ENCODE data around the gene FAM53B.

Gene FAM53B

DNA sequence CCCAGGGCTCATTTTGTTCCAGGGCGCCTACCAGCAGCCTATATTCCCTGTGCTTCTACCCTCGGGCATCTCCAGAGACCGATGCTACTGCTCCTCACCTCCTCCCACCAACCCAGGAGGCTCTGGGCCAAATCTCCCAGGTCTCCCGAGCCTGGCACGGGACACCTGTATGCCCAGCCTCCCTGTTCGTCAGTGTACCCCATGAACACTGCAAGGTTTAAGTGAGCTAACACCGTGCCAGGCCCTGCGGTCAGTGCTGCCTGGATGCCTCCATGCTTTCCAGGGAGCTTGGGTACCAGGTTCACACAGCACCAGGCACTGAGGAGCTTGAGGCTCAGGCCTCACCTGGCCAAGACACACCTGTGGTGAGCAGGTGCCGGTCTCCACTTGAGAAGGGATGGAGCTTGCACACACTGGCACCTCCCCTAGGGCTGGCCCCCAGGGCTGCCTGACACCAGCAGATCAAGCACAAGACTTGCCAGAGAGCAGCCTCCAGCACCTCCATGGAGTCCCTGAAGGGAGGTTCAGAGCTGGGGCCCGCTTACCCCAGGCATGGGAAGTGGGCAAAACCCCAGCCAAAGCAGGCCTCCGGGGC, 80.3 kb downstream of the FAM53B start:
- no peaks in the 10 kb centered on the region for H3K27me3 Mint-ChIP-seq (ENCODE audit: low read depth)
- TF ChIP-seq, protein P1, sequence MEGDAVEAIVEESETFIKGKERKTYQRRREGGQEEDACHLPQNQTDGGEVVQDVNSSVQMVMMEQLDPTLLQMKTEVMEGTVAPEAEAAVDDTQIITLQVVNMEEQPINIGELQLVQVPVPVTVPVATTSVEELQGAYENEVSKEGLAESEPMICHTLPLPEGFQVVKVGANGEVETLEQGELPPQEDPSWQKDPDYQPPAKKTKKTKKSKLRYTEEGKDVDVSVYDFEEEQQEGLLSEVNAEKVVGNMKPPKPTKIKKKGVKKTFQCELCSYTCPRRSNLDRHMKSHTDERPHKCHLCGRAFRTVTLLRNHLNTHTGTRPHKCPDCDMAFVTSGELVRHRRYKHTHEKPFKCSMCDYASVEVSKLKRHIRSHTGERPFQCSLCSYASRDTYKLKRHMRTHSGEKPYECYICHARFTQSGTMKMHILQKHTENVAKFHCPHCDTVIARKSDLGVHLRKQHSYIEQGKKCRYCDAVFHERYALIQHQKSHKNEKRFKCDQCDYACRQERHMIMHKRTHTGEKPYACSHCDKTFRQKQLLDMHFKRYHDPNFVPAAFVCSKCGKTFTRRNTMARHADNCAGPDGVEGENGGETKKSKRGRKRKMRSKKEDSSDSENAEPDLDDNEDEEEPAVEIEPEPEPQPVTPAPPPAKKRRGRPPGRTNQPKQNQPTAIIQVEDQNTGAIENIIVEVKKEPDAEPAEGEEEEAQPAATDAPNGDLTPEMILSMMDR (IDR thresholded peaks at IDR 0.05; ENCODE audit: unreplicated experiment in 3 of 3), result no peak
- no peak overlapping the region for H3K27ac Mint-ChIP-seq
- H3K4me1 Mint-ChIP-seq, result peaks cover 24% of the 10 kb centered on the region
- no peak overlapping the region for H3K4me3 Mint-ChIP-seq
- H3K9me3 Mint-ChIP-seq, result no peaks in the 10 kb centered on the region
- peaks cover 11% of the 10 kb centered on the region for H3K36me3 Mint-ChIP-seq (ENCODE audit: low read depth)

DNA sequence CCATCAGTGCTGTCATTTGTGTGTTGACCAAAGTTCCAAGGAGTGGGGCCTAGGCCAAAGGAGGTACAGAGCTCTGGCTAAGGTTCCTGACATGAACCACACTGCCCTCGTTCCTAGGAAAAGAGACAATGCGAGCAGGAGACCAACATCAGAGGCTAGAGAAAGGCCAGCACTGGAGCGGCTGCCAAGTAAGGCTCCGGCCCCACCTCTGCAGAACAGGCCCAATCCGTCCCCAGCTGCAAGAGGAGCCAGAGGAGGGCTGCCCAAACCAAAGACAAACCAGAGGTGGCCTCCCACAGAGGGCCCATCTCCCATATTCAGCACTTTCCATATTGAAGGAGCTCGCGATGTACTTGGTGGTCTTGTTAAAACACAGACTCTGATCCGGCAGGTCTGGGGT, 81.0 kb downstream of the FAM53B start:
- H3K4me1 Mint-ChIP-seq, result peaks cover 21% of the 10 kb centered on the region
- TF ChIP-seq, protein P1 (IDR thresholded peaks at IDR 0.05; ENCODE audit: unreplicated experiment in 3 of 3), result no peak
- H3K36me3 Mint-ChIP-seq (ENCODE audit: low read depth), result peaks cover 11% of the 10 kb centered on the region
- H3K27ac Mint-ChIP-seq, result no peak overlapping the region
- no peaks in the 10 kb centered on the region for H3K9me3 Mint-ChIP-seq
- H3K27me3 Mint-ChIP-seq (ENCODE audit: low read depth), result no peaks in the 10 kb centered on the region
- H3K4me3 Mint-ChIP-seq, result no peak overlapping the region

DNA sequence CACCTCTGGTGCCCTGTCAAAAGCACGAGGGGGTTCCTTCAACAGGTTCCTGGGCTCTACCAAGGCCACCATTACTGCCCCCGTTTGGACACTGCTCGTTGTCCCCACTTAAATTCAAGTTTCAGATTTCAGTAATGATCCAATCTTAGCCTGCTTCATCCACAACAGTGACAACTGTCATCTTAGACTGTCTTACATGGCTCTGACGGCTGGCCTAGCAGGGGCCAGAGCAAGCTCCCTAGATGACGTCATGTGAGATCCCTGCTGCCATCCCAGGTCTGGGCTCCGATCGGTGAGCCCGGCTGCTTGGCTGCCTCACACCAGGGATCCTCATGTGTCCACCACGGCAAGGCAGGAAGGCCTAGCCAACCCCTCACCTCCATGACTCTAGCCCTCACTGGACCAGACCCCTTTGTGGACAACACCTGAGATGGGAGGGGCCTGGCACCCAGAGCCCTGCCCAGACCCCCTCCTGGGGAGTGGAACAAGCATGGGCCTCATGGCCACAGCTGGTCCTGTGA, 82.5 kb downstream of the FAM53B start:
- peaks cover 10% of the 10 kb centered on the region for H3K4me1 Mint-ChIP-seq
- H3K36me3 Mint-ChIP-seq (ENCODE audit: low read depth), result peaks cover 7% of the 10 kb centered on the region
- H3K9me3 Mint-ChIP-seq, result no peaks in the 10 kb centered on the region
- TF ChIP-seq, protein P1 (IDR thresholded peaks at IDR 0.05; ENCODE audit: unreplicated experiment in 3 of 3), result no peak
- H3K4me3 Mint-ChIP-seq, result no peak overlapping the region
- H3K27ac Mint-ChIP-seq, result peak overlapping the region in 1 of 3 experiments; percentile 17
- no peaks in the 10 kb centered on the region for H3K27me3 Mint-ChIP-seq (ENCODE audit: low read depth)

DNA sequence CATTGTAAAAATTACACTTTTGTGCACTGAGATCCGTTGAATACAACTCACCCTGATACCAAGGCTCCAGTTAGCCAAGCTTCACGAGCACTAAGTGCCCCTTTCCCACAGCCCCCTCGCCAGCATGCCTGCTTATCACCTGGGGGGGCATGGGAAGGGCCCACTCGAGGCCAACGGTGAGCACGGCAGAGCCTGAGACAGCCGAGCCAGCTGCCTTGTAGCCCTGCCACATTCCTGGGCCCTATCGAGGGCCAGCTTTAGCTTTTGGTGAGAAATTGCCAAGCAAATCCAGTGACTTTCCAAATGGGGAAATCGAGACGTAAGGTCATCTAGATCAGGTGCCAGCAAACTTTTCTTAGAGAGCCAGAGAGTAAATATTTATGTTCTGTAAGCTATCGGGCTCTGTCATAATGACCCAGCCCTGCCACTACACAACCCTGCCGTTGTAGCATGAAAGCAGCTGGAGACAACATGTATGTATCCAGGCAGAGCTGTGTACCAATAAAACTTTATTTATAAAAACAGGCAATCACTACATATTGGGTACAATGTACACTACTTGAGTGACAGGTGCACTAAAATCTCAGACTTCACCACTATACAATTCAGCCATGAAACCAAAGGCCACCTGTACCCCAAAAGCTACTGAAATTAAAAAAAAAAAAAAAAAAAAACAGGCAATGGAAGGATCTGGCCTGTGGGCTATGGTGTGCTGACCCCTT, 83.6 kb downstream of the FAM53B start:
- Mint-ChIP-seq H3K4me3 (no peak overlapping the region), H3K27me3 (ENCODE audit: low read depth) (no peaks in the 10 kb centered on the region), H3K36me3 (ENCODE audit: low read depth) (peaks cover 7% of the 10 kb centered on the region), H3K4me1 (peaks cover 10% of the 10 kb centered on the region), H3K9me3 (no peaks in the 10 kb centered on the region), H3K27ac (no peak overlapping the region)
- TF ChIP-seq, protein P1 (IDR thresholded peaks at IDR 0.05; ENCODE audit: unreplicated experiment in 3 of 3), result no peak

DNA sequence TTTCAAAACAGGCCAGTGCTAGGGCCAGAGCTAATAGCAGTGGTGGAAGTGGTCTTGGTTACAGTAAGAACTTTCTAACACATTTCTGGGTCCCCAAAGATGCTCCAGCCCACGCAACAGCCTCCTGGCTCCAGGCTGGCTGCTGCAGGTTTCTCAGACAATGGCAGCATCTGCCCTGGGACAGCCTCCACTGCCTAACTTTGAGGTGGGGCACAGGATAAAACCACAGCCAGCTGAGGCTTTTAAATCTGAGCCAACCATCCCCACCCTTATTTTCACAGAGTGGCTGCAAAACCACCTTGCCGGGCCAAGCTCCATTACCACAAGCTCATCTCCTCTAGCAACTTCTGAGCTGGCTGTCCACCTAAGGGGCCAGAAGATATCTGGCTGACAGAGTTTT, 84.8 kb downstream of the FAM53B start:
- Mint-ChIP-seq H3K9me3 (no peaks in the 10 kb centered on the region), H3K27ac (no peak overlapping the region), H3K27me3 (ENCODE audit: low read depth) (no peaks in the 10 kb centered on the region), H3K4me3 (no peak overlapping the region), H3K4me1 (peaks cover 10% of the 10 kb centered on the region), H3K36me3 (ENCODE audit: low read depth) (peaks cover 3% of the 10 kb centered on the region)
- TF ChIP-seq, protein P1 (IDR thresholded peaks at IDR 0.05; ENCODE audit: unreplicated experiment in 3 of 3), result no peak
